Tibial artery (tissue), 4 donors: ENCODE measurements around the gene TEK.

Experiments
- DNase-seq, 2 donors: peaks; one replicate each; pipeline ENCODE4 v3.0.0-alpha.2; 2019
- H3K27ac ChIP-seq, 2 donors: fragments of 200-600 bp; sonication (generic) in 1 of 2; 1 replicate in 1 of 2; 2 replicates in 1 of 2; pipeline ENCODE4 v1.5.1; 2018 to 2019; ENCODE audit warnings: mild to moderate bottlenecking in 1 of 2
- H3K27me3 ChIP-seq, 2 donors: fragments of 200-600 bp; sonication (generic) in 1 of 2; one replicate each; pipeline versions ENCODE4 v1.5.1 to v1.6.0; 2016 to 2019
- H3K36me3 ChIP-seq, 3 donors: fragments of 200-600 bp; sonication (generic) in 2 of 3; one replicate each; pipeline ENCODE4 v1.5.1; 2016 to 2019; ENCODE audit warnings: mild to moderate bottlenecking in 2 of 3
- H3K4me1 ChIP-seq, 4 donors: fragments of 200-600 bp; sonication (generic) in 2 of 4; 1 replicate in 3 of 4; 2 replicates in 1 of 4; pipeline ENCODE4 v1.5.1; 2016 to 2019
- H3K4me3 ChIP-seq, 2 donors: fragments of 200-600 bp; sonication (generic) in 1 of 2; 1 replicate in 1 of 2; 2 replicates in 1 of 2; pipeline ENCODE4 v1.5.1; 2018 to 2019; ENCODE audit warnings: mild to moderate bottlenecking in 2 of 2
- H3K9me3 ChIP-seq, 3 donors: fragments of 200-600 bp; sonication (generic) in 1 of 3; one replicate each; pipeline ENCODE4 v1.5.1; 2016 to 2019
- intact Hi-C: fragments of 100-400 bp; cut with DNase I; formaldehyde crosslinking; loops from one replicate; pipeline ENCODE4 v1.15.0; 2023; ENCODE audit warnings: low total_unique reads
- TF ChIP-seq, protein P1 (sequence below), 2 experiments: fragments of 200-600 bp in 1 of 2; fragments of 450-650 bp in 1 of 2; IDR thresholded peaks; one replicate each; pipeline ENCODE4 v1.5.1; 2017 to 2019; ENCODE audit warnings: antibody characterized with exemption in 2 of 2, mild to moderate bottlenecking in 1 of 2, moderate library complexity in 1 of 2

The TEK gene

DNA sequence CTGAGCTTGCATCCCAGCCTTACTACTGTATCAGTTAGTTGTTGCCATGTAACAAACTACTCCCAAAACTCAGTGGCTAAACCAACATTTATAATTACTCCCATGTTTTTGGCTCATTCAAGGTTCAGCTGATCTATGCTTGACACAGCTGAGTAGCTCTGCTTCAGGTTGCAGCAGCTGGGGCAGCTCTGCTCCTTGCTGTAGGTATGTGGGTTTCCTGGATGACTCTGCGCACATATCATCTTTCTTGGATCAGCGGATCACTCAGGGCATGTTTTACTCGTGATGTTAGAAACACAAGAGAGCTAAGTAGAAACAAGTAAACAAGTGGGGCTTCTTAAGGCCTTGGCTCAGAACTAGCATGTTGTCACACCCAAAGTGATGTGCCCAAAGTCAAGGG is 15.1 kb downstream of the TEK start:
- Histone ChIP-seq H3K27me3 (no peaks in the 10 kb centered on the region), H3K4me3 (no peak overlapping the region), H3K27ac (no peak overlapping the region), H3K4me1 (peaks cover 0 to 8% (median 1%) of the 10 kb centered on the region in 4 donors), H3K9me3 (no peaks in the 10 kb centered on the region), H3K36me3 (no peaks in the 10 kb centered on the region)
- no peak for DNase-seq
- intact Hi-C loops, result no loop called here
- TF ChIP-seq, protein P1, sequence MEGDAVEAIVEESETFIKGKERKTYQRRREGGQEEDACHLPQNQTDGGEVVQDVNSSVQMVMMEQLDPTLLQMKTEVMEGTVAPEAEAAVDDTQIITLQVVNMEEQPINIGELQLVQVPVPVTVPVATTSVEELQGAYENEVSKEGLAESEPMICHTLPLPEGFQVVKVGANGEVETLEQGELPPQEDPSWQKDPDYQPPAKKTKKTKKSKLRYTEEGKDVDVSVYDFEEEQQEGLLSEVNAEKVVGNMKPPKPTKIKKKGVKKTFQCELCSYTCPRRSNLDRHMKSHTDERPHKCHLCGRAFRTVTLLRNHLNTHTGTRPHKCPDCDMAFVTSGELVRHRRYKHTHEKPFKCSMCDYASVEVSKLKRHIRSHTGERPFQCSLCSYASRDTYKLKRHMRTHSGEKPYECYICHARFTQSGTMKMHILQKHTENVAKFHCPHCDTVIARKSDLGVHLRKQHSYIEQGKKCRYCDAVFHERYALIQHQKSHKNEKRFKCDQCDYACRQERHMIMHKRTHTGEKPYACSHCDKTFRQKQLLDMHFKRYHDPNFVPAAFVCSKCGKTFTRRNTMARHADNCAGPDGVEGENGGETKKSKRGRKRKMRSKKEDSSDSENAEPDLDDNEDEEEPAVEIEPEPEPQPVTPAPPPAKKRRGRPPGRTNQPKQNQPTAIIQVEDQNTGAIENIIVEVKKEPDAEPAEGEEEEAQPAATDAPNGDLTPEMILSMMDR (IDR thresholded peaks at IDR 0.05), result no peak

DNA sequence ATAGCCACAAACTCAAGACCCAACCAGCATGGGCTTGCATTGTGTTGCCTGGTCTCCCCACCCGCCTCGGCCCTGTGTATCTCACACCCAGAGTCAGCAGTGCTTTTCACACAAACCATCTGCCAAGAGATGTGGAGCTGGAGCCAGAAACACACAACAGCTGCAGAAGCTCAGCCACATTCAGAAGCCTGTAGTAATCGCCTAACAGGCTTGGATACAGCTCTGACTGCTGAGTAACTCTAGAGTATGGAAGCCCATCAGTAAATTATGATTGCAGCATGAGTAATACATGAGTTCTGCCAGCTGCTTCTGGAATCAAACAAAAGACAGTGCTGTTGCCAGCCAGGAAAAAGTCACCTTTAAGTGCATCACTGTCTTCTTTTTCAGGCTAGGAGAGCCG is 16.0 kb downstream of the TEK start:
- Histone ChIP-seq H3K36me3 (no peaks in the 10 kb centered on the region), H3K9me3 (no peaks in the 10 kb centered on the region), H3K4me1 (peaks cover 0 to 8% (median 0%) of the 10 kb centered on the region in 4 donors), H3K27ac (no peak overlapping the region), H3K27me3 (no peaks in the 10 kb centered on the region), H3K4me3 (no peak overlapping the region)
- TF ChIP-seq, protein P1 (IDR thresholded peaks at IDR 0.05), result no peak
- DNase-seq, result no peak
- intact Hi-C loops, result no loop called here

DNA sequence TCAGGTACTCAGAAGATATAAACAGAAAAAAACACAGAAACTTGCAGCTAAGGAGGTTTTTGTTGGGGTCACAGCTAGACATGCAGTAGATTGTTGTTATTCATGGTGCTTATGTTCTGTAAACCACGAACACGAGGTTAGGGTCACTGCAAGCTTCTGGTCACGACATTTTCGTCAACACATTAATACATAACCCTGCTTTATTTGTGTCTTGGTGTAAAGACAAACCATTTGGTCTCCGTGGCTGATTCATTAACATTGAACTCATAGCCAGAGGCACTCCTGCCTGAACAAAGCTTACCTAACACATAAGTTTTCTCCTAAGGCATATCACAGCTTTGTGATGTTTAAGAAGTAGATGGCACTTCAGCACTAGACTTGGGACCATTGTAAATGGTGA is 16.9 kb downstream of the TEK start:
- TF ChIP-seq, protein P1 (IDR thresholded peaks at IDR 0.05), result no peak
- Histone ChIP-seq H3K4me1 (peaks cover 0 to 8% (median 0%) of the 10 kb centered on the region in 4 donors), H3K4me3 (no peak overlapping the region), H3K36me3 (no peaks in the 10 kb centered on the region), H3K9me3 (no peaks in the 10 kb centered on the region), H3K27ac (no peak overlapping the region), H3K27me3 (no peaks in the 10 kb centered on the region)
- intact Hi-C loops, result no loop called here
- no peak for DNase-seq

DNA sequence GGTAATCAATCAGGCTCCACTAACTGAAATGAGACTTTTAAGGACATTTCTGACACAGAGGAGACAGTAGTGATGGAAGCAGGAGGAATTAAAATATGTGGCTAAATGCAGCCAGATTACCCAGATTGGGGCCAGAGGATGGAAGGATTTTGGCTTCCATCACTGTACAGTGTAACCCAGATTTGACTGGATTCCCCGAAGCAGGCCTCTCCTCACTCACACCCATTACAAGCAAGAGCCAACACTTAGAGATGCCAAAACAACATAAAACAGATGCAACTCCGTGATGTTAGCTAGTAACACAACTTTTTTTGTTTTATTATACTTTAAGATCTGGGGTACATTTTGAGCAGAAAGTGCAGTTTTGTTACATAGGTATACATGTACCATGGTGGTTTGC is 17.6 kb downstream of the TEK start:
- H3K4me1 ChIP-seq, result peaks cover 0 to 8% (median 0%) of the 10 kb centered on the region in 4 donors
- no peaks in the 10 kb centered on the region for H3K36me3 ChIP-seq
- H3K4me3 ChIP-seq, result no peak overlapping the region
- no peak overlapping the region for H3K27ac ChIP-seq
- H3K9me3 ChIP-seq, result no peaks in the 10 kb centered on the region
- TF ChIP-seq, protein P1 (IDR thresholded peaks at IDR 0.05), result no peak
- H3K27me3 ChIP-seq, result no peaks in the 10 kb centered on the region
- DNase-seq, result no peak
- intact Hi-C loops, result no loop called here

DNA sequence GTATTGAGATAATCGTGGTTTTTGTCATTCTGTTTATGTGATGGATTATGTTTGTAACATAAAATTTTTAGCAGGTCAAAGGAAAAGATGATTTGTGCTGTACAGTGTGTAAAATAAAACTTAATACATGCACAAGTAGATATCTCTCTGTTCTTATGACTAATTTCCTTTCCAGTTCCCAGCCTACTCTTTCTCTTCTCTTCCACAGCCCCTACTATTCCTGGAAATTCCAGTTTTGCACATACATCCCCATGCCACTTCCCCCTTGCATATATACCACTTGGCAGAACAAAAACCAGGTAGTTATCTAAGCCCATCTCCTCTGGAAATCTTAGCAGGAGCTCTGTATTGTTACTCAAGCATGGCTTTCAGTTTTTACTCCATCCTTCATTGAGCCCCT is 20.2 kb downstream of the TEK start:
- no peak overlapping the region for H3K27ac ChIP-seq
- H3K27me3 ChIP-seq, result no peaks in the 10 kb centered on the region
- no peaks in the 10 kb centered on the region for H3K9me3 ChIP-seq
- H3K36me3 ChIP-seq, result no peaks in the 10 kb centered on the region
- intact Hi-C loops, result no loop called here
- no peak overlapping the region for H3K4me3 ChIP-seq
- TF ChIP-seq, protein P1 (IDR thresholded peaks at IDR 0.05), result no peak
- no peak for DNase-seq
- peaks cover 0 to 8% (median 0%) of the 10 kb centered on the region in 4 donors for H3K4me1 ChIP-seq

DNA sequence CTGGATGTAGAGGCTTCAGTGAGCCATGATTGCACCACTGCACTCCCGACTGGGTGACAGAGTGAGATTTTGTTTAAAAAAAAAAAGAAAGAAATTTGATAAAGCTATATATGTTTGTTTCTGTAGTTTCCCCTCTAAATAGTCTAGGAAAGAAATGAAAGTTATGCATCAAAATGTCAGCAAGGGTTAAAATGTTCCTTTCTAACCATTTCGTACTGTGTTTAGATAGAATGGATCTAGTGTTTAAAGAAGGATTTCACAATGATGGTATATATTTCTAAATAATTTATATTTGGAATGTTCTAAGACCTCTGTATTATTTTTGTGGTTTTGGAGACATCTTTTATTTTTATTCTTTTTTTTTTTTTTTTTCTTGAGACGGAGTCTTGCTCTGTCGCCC is 22.7 kb downstream of the TEK start:
- no peak for DNase-seq
- Histone ChIP-seq H3K9me3 (no peaks in the 10 kb centered on the region), H3K27me3 (no peaks in the 10 kb centered on the region), H3K4me1 (no peaks in the 10 kb centered on the region), H3K4me3 (no peak overlapping the region), H3K27ac (no peak overlapping the region), H3K36me3 (no peaks in the 10 kb centered on the region)
- TF ChIP-seq, protein P1 (IDR thresholded peaks at IDR 0.05), result no peak
- intact Hi-C loops, result no loop called here
